GM12891 (cell line): ENCODE results near the gene DLST.

Experiments
- POLR2AphosphoS5 ChIP-seq: IDR thresholded peaks from 2 replicates; pipeline ENCODE4 v1.6.1; 2011; ENCODE audit warnings: low read depth, low read length, control low read depth
- TAF1 ChIP-seq: IDR thresholded peaks from 2 replicates; pipeline ENCODE4 v1.6.1; 2011; ENCODE audit warnings: low read depth, low read length, control low read depth

DNA sequence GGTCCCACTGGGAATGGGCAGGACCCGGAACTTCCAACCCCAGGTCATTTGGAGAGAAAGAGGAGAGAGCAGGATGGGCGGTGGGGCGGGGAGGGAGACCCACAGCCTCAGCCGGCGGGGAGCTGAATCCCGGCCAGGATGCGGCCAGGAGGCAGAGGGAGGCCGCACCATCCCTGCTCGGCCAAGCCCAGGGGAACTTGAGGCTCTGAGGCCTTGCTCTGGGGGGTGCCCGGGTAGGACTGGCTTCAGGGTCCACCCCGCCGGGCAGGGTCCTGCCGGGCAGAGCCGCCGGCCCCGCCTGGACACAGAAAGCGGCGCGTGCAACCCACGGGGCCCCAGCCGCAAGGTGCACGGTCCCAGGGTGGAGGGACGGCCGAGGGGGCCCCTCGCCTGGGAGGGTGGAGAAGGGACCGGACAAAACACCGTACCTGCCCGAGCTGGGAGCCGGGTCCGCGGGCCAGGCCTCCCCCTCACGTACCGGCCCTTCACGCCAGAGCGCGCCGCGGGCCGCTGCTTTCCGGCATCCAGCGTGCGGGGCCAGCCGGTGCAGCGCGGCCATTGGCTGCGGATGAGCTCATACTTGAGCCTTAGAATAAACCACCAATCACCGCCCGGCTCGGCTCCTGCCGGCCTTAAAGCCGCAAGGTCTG is 41.2 kb downstream of the DLST start, which contains the start of gene RPS6KL1:
- TF ChIP-seq TAF1 (no peak), POLR2AphosphoS5 (no peak)
